Fibroblast of villous mesenchyme (primary cell): ENCODE results near the gene KDM4D. TPM values are rescaled to one million over a fixed set of nuclear protein-coding genes. Genes with fewer than 3 reads are reported as not detected.

ENCODE experiments used
- DNase-seq: peaks from one replicate; pipeline ENCODE4 v3.0.0-alpha.2; 2010; ENCODE audit warnings: low read depth
- H3K4me3 ChIP-seq: 2 replicates; pipeline ENCODE4 v1.5.1; 2011; ENCODE audit warnings: low read depth, mild to moderate bottlenecking, low read length
- total RNA-seq: library from RNA; depleted of rRNA; stranded (reverse); fragments of >200 nt; gene quantifications from 2 replicates; pipeline ENCODE4 v1.2.3, GENCODE V29; 2012
- TF ChIP-seq, protein P1 (sequence below): IDR thresholded peaks from 2 replicates; pipeline ENCODE4 v1.5.1; 2012; ENCODE audit warnings: low read depth, mild to moderate bottlenecking, low read length; ENCODE audit not compliant: insufficient read depth

KDM4D gene
- total RNA-seq, 1 donor, result 1.3 TPM

DNA sequence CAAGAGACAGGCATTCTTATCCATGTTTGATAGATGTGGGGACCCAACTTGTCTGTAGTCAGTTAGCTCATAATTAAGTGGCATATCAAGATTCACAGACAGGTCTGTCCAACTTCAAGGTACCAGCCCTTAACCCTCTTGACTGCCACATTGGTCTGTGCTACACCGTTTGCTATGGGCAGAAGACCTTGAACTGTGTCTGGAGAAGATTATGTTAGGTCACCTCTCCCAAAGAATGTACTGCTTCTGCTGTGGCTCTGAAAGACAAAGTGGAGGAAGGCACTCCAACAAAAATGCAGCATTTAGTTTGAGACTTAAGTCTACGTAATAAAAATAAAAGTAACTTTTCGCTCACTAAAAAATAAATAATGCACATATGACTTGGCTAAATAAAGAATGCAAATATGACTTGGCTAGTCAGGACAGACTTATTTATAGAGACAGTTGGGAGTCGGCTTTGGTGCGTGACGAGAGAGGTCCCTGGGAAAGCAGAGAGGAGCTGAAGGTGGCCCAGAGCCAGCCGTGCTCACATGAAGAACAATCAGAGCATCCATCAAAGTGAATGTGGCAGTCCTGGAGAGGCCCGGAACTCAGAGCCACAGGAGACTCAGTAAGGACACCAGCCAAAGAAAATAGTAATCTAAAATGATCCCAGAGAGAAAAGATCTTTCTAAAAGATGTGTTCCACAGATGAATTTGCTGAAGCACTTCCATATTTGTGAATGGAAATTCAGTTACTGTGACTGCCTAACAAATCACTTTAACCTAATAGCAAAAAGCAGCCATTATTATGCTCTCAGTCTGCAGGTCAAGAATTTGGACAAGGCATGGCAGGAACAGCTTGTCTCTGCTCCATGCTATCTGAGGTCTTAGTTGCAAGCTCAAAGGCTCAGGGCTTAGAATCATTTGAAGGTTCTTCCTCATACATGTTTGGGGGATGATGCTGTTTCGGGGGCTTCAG lies 35.1 kb upstream of the KDM4D start:
- TF ChIP-seq, protein P1, sequence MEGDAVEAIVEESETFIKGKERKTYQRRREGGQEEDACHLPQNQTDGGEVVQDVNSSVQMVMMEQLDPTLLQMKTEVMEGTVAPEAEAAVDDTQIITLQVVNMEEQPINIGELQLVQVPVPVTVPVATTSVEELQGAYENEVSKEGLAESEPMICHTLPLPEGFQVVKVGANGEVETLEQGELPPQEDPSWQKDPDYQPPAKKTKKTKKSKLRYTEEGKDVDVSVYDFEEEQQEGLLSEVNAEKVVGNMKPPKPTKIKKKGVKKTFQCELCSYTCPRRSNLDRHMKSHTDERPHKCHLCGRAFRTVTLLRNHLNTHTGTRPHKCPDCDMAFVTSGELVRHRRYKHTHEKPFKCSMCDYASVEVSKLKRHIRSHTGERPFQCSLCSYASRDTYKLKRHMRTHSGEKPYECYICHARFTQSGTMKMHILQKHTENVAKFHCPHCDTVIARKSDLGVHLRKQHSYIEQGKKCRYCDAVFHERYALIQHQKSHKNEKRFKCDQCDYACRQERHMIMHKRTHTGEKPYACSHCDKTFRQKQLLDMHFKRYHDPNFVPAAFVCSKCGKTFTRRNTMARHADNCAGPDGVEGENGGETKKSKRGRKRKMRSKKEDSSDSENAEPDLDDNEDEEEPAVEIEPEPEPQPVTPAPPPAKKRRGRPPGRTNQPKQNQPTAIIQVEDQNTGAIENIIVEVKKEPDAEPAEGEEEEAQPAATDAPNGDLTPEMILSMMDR, result no peak
- peak; percentile 89 for DNase-seq
- no peak overlapping the region for H3K4me3 ChIP-seq

DNA sequence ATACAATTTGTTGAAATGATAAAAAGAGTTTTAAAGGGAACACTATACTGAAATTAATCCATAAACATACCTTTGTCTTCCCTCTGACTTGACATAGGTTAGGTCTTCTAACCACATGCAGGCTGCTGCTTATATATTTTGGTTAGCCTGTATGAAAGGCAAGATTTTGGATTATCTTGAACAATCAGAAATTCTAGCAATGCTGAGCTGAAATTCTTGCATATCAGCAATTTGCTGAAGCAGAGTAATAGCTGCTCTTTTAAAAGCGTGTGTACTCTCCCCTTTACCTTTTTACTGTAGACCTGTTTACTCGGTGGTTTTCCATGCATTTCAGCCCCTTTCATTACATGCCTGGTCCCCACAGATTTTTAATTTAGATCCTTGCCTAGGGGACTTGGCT lies 34.2 kb upstream of the KDM4D start:
- no peak for DNase-seq
- H3K4me3 ChIP-seq, result no peak overlapping the region
- TF ChIP-seq, protein P1, result no peak

DNA sequence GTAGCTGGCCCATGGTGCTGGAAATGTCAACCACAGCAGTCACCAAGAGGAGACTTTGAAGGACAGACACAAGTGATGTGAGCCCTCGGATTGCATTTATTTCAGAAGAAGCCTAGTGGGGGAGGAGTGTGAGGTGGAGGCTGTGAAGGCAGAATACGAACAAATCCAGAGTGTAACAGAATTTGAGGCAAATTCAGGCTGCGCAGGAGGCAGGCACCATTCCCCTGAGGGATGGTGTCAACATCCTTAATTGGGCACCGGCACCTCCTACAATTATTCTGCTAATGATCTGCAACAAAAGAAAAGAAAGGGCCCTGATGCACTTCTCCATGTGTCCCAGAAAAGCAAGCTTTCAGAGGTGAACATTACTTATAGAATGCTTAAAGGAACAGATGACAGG lies 32.4 kb upstream of the KDM4D start:
- no peak for DNase-seq

DNA sequence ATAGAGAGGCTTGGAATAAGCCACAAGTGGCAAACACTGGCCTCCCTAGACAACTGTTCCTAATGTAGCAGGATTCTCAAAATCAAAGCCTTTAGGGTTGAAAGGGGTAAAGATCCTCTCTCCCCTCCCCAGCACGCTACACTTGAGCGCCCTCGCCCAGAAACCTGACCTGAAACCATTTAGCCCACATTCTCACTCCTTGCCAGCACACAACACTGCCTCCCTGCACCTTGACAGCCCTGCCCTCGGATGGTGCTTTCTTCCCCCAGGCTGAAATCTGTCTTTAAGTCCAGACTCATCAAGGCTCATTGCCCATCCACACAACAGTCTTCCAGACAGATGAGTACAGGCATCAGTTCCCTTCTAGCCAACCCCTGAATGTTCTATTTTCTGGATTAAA lies 26.7 kb upstream of the KDM4D start:
- H3K4me3 ChIP-seq, result no peak overlapping the region
- TF ChIP-seq, protein P1, result no peak

More for the DNA sequence above, 32.4 kb upstream of the KDM4D start:
- no peak overlapping the region for H3K4me3 ChIP-seq
- TF ChIP-seq, protein P1, result no peak

DNA sequence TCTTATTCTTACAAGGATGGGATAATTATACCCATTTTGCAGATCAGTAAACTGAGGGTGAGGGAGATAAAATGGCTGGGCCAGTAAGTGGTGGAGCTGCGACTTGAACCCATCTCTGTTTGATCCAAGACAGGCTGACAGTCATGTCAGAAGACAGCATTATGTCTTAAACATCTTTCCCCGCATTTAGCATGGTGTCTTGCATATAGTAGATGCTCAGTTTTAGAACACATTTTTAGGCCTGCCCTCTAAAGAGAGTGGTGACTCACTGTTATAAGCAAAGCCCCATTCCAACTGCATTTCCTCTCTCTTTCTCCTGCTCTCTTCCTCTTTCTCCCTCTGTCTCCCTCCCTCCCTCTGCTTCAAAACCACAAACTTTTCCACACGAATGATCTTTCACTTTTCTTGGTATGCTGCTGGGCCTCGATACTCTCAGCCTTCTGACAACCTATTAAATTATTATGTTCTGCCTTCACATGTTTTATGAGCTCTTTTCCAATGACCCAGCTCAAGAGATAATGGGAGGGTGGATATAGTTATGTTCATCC lies 25.4 kb upstream of the KDM4D start:
- TF ChIP-seq, protein P1, result no peak
- no peak overlapping the region for H3K4me3 ChIP-seq
- peak; percentile 90 for DNase-seq

More for the DNA sequence above, 26.7 kb upstream of the KDM4D start:
- DNase-seq, result no peak

DNA sequence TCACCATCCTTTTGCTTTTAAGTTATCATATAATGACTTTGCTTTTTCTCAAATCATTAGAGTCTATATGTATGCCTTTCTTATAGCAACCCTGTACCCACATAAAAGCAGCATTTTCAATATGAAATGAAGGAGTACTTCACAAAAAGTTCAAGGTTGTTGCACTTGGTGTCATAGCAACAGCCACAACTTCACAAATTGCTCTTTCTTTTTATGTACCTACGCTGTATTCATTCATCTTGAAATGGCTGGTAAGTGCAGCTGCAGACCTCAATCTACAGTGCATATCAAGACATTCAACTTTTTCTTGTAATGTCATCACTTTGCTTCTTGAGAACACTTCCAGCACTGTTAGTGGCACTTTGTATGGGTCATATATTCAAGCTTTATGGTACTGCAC lies 18.8 kb upstream of the KDM4D start:
- no peak overlapping the region for H3K4me3 ChIP-seq
- no peak for DNase-seq
- TF ChIP-seq, protein P1, result no peak
